DMS 273 (cell line): ENCODE results near the gene CCR5AS.
"Not testable (repeated sequence)": the region's sequence is repeated elsewhere in the genome, so short reads cannot be mapped to it uniquely, and the experiment has no call there.

ENCODE experiments used
- DNase-seq: peaks from one replicate; lab custom pipeline; 2025; ENCODE audit not compliant: unreplicated experiment; lab: John Stamatoyannopoulos, UW

The CCR5AS gene

DNA sequence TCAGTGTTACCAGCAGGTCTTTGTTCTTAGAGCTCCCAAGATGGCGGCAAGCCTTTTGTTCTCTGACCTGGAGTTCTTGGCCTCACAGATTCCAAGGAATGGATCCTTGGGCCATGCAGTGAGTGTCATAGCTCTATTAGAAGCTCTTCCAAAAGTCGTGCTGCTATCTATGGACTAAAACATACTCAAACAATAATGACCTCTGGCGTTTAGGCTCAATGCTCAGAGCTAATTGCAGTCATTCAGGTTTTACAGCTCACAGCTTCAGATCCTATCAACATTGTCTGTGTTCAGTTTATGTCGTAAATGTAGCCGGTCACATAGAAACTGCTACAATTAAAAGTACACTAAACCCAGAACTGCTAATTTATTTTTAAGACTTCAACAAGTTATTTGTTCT is 22.4 kb upstream of the CCR5AS start:
- no peak for DNase-seq

- DNase-seq, result peak; percentile 8
These were observed 21.3 kb upstream of the CCR5AS start for GRCh38 chr3:46427916-46428833.

GRCh38 chr3:46427404-46427803 is 20.5 kb upstream of the CCR5AS start:
- peak; percentile 7 for DNase-seq

GRCh38 chr3:46426476-46426875 is 19.6 kb upstream of the CCR5AS start:
- DNase-seq, result not testable (repeated sequence)

DNA sequence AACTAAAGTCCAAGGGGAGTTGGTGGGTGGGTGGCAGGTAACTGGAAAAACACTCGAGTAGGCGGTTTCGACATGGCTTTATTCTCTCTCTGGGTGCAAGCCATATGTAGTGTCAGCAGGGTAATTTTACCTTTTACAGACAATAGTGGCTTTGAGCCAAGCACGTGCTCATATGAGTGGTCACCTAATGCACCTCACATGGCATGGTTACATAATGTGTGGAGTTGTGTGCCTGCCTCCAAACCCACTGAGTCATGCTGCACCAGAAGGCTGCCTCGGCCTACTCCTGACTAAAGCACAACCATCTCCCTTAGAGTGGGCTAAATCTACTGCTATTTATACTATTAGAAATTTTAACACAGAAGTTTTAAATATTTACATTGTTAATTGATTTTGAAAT is 16.7 kb upstream of the CCR5AS start:
- DNase-seq, result peak; percentile 20

GRCh38 chr3:46422617-46423016 is 15.8 kb upstream of the CCR5AS start:
- peak; percentile 66 for DNase-seq

- no peak for DNase-seq
These were observed 14.1 kb upstream of the CCR5AS start for GRCh38 chr3:46420931-46421330.

DNA sequence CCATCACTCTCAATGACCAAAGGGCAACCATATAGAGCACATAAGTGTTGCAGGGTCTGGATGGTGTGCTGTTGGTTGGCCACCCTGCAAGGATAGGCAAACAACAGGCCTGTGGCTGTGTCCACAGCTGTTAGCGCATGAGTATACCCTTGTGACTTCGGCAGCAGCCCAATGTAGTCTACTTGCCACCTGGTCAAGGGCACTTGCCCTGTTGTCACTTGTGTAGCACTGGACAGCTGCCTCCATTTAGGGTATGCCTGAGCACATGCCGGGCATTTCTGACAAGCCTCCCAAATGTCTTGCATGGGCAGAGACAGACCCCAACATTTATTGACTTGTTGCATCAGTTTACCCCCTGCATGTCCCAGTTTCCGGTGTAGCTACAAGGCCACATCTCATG is 12.9 kb upstream of the CCR5AS start:
- DNase-seq, result no peak

- DNase-seq, result no peak
These were observed 11.2 kb upstream of the CCR5AS start for GRCh38 chr3:46417841-46418611.

- no peak for DNase-seq
These were observed 10.1 kb upstream of the CCR5AS start for GRCh38 chr3:46416811-46417510.

DNA sequence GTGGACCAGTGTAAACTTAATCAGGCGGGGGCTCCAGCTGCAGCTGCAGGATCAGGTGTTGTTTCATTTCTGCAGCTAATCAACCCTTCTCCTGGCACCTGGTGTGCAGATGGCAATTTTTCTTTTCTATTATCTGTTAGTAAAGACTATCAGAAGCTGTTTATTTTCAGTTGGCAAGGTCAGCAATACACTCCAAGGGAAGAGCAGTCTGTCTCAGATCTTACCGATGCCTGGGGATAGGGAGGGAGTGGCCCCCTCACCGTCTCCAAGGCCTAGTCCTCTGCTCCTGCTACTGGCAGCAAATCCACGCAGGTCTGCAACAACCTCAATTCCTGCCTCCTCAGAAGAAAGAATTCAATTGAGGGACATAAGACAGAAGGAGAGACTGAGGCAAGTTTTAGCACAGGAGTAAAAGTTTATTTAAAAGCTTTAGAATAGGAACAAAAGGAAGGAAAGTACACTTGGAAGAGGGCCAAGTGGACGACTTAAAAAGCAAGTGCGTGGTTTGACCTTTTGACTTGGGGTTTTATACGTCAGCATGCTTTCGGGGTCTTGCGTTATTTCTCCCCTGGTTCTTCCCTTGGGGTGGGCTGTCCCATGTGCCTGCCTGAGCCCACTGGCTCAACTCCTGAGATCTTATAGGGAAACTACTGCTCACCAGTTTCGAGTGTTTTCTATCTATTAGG is 9.4 kb upstream of the CCR5AS start:
- peak; percentile 30 for DNase-seq

DNA sequence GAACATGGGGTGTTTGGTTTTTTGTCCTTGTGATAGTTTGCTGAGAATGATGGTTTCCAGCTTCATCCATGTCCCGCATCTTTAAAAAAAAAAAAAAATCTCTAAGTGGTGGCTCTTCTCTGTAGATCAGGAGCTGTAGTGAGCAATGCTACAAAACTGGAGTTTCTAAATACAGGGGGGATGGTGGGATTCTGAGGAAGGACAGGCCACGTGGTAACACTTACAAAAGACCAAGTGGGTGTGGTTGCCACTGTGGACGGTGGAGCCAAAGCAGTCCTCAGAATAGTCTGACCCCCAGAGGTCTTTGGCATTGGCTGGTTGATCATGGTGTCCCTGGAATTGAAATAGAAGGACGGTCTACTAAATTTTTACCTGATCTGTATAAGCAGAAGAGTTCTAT is 7.9 kb upstream of the CCR5AS start:
- DNase-seq, result no peak

- no peak for DNase-seq
These were observed 7.1 kb upstream of the CCR5AS start for GRCh38 chr3:46413951-46414350.

DNA sequence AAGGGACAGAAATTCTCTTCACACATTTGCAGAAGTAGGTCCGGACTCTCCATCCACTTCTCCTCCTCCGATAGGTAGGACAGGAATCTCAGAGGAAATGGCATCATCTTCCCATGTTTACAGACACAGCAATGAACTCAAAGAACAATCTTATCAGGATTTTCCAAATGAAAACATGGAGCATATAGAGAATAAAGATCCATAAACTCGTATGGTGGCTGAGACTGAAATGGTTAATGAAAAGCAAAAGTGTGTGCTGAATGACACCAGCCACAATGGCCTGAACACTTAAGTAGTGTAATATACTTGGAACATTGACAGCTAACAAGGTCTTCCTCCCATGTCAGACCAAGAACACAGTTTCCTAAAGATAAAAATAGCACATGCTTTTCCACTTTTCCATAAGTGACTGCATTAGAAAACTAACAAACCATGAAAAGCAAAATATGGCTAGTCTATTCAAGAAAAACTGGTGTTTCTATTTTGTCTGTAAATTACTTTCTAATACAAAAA is 6.0 kb upstream of the CCR5AS start:
- no peak for DNase-seq

- no peak for DNase-seq
These were observed 4.4 kb upstream of the CCR5AS start for GRCh38 chr3:46411271-46411670.

- no peak for DNase-seq
These were observed 3.8 kb upstream of the CCR5AS start for GRCh38 chr3:46410669-46411068.

GRCh38 chr3:46409739-46410489 is 3.0 kb upstream of the CCR5AS start:
- DNase-seq, result no peak

DNA sequence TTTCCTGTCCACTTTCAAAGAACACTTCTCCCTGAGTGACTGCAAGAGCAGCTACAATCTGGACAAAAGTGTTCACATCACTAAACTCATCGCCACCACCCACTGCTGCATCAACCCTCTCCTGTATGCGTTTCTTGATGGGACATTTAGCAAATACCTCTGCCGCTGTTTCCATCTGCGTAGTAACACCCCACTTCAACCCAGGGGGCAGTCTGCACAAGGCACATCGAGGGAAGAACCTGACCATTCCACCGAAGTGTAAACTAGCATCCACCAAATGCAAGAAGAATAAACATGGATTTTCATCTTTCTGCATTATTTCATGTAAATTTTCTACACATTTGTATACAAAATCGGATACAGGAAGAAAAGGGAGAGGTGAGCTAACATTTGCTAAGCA is 2.0 kb upstream of the CCR5AS start:
- no peak for DNase-seq

- DNase-seq, result no peak
These were observed 1.1 kb upstream of the CCR5AS start for GRCh38 chr3:46407970-46408369.

DNA sequence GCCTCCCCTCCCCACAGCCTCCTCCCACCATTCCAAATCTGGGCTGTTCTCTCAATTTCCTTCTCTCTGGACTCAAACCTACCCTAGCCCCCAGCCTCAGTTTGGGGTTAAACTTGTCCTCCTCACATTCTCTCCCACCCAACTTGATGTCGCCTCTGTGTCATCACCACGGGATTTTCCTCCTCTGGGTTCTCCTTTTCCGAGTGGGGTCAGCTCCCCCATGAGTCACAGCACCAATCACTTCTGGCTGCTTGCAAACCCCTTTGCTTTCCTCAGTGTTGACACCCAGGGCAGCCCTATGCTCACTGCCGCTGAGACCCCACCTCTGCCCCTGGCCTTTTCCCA is 451 bp downstream of the CCR5AS start:
- no peak for DNase-seq
